HEK293 (cell line): ENCODE measurements around the gene KIAA1671.
"Not testable (repeated sequence)": the region's sequence is repeated elsewhere in the genome, so short reads cannot be mapped to it uniquely, and the experiment has no call there.

Experiments used
- CTCF ChIA-PET: fragments of 350-600 bp; formaldehyde crosslinking; extraction: SDS; loops from one replicate; lab custom pipeline; 2021; ENCODE audit warnings: antibody characterized with exemption; lab: Yijun Ruan, JAX
- POLR2A ChIA-PET: fragments of 300-600 bp; formaldehyde crosslinking; extraction: SDS; loops from one replicate; lab custom pipeline; 2020; ENCODE audit warnings: antibody characterized with exemption, inconsistent platforms; lab: Yijun Ruan, JAX
- H3K27ac ChIP-seq: fragments of 200-500 bp; sonication (Bioruptor generic); 2 replicates; pipeline ENCODE4 v1.5.1; 2014; ENCODE audit warnings: low read depth, low read length, control low read depth, inconsistent platforms; ENCODE audit errors: extremely low read depth
- H3K36me3 ChIP-seq, 2 experiments: fragments of 200-500 bp in 1 of 2; sonication (Bioruptor generic) in 1 of 2; 1 replicate in 1 of 2; 2 replicates in 1 of 2; pipeline ENCODE4 v1.5.1; 2014 to 2017; ENCODE audit warnings: inconsistent platforms in 2 of 2, low read length in 2 of 2; ENCODE audit not compliant: control insufficient read depth in 2 of 2, insufficient read depth in 1 of 2
- H3K4me1 ChIP-seq: fragments of 200-500 bp; sonication (Bioruptor generic); 2 replicates; pipeline ENCODE4 v1.5.1; 2014; ENCODE audit warnings: mild to moderate bottlenecking, low read length, inconsistent platforms; ENCODE audit not compliant: control insufficient read depth, insufficient read depth
- H3K4me3 ChIP-seq: 2 replicates; pipeline ENCODE4 v1.5.1; 2011; ENCODE audit warnings: low read depth, mild to moderate bottlenecking, control low read depth, low read length, moderate library complexity
- H3K9me3 ChIP-seq: fragments of 200-500 bp; sonication (Bioruptor generic); 2 replicates; pipeline ENCODE4 v1.5.1; 2014; ENCODE audit warnings: low read depth, low read length, inconsistent platforms; ENCODE audit not compliant: control insufficient read depth, insufficient read depth
- BCL11B ChIP-seq: fragments of 450-650 bp; formaldehyde crosslinking; IDR thresholded peaks from 2 replicates; pipeline ENCODE4 v1.5.1; 2016; ENCODE audit warnings: low read depth, missing biosample characterization, missing genetic modification characterization
- FEZF1 ChIP-seq: fragments of 450-650 bp; formaldehyde crosslinking; IDR thresholded peaks from 2 replicates; pipeline ENCODE4 v1.5.1; 2016; ENCODE audit warnings: missing biosample characterization, missing genetic modification characterization
- GLI2 ChIP-seq: fragments of 450-650 bp; formaldehyde crosslinking; IDR thresholded peaks from 2 replicates; pipeline ENCODE4; 2017; ENCODE audit warnings: missing biosample characterization, missing genetic modification characterization, low read depth, borderline replicate concordance
- HOXC10 ChIP-seq: sonication (generic); formaldehyde crosslinking; IDR thresholded peaks from 2 replicates; pipeline ENCODE4 v1.8.1; 2023; ENCODE audit warnings: mild to moderate bottlenecking, missing genetic modification reagents
- INSM2 ChIP-seq: fragments of 450-650 bp; formaldehyde crosslinking; IDR thresholded peaks from 2 replicates; pipeline ENCODE4 v1.5.1; 2016; ENCODE audit warnings: missing biosample characterization, missing genetic modification characterization
- SALL2 ChIP-seq: fragments of 450-650 bp; formaldehyde crosslinking; IDR thresholded peaks from 2 replicates; pipeline ENCODE4 v1.5.0; 2017; ENCODE audit warnings: missing biosample characterization, mild to moderate bottlenecking, missing genetic modification characterization, borderline replicate concordance
- SP3 ChIP-seq: fragments of 450-650 bp; formaldehyde crosslinking; IDR thresholded peaks from 2 replicates; pipeline ENCODE4 v1.5.1; 2016; ENCODE audit warnings: missing biosample characterization, missing genetic modification characterization
- YY2 ChIP-seq: fragments of 450-650 bp; formaldehyde crosslinking; IDR thresholded peaks from 2 replicates; pipeline ENCODE4 v1.5.1; 2016; ENCODE audit warnings: missing biosample characterization, missing genetic modification characterization
- ZBTB20 ChIP-seq: fragments of 450-650 bp; formaldehyde crosslinking; IDR thresholded peaks from 2 replicates; pipeline ENCODE4 v1.5.1; 2016; ENCODE audit warnings: missing biosample characterization, missing genetic modification characterization
- ZFP3 ChIP-seq: fragments of 450-650 bp; formaldehyde crosslinking; IDR thresholded peaks from 2 replicates; pipeline ENCODE4 v1.5.1; 2016; ENCODE audit warnings: low read depth, missing biosample characterization, missing genetic modification characterization
- ZNF155 ChIP-seq: fragments of 450-650 bp; formaldehyde crosslinking; IDR thresholded peaks from 2 replicates; pipeline ENCODE4 v1.5.1; 2016; ENCODE audit warnings: missing biosample characterization, missing genetic modification characterization
- ZNF157 ChIP-seq: fragments of 450-650 bp; formaldehyde crosslinking; IDR thresholded peaks from 2 replicates; pipeline ENCODE4 v1.5.1; 2016; ENCODE audit warnings: missing biosample characterization, missing genetic modification characterization
- ZNF169 ChIP-seq: fragments of 450-650 bp; formaldehyde crosslinking; IDR thresholded peaks from 2 replicates; pipeline ENCODE4 v1.5.1; 2016; ENCODE audit warnings: missing biosample characterization, missing genetic modification characterization
- ZNF2 ChIP-seq: fragments of 450-650 bp; formaldehyde crosslinking; IDR thresholded peaks from 2 replicates; pipeline ENCODE4 v1.5.1; 2016; ENCODE audit warnings: missing biosample characterization, missing genetic modification characterization
- ZNF214 ChIP-seq: fragments of 450-650 bp; formaldehyde crosslinking; IDR thresholded peaks from 2 replicates; pipeline ENCODE4 v1.5.1; 2017; ENCODE audit warnings: missing biosample characterization, mild to moderate bottlenecking, missing genetic modification characterization, borderline replicate concordance
- ZNF324 ChIP-seq: fragments of 450-650 bp; formaldehyde crosslinking; IDR thresholded peaks from 2 replicates; pipeline ENCODE4 v1.5.1; 2016; ENCODE audit warnings: missing biosample characterization, missing genetic modification characterization
- ZNF488 ChIP-seq: fragments of 450-650 bp; formaldehyde crosslinking; IDR thresholded peaks from 2 replicates; pipeline ENCODE4 v1.5.1; 2016; ENCODE audit warnings: missing biosample characterization, missing genetic modification characterization
- ZNF555 ChIP-seq: fragments of 450-650 bp; formaldehyde crosslinking; conservative IDR thresholded peaks from 2 replicates; pipeline ENCODE4 v1.5.1; 2017; ENCODE audit warnings: missing biosample characterization, mild to moderate bottlenecking, missing genetic modification characterization, inconsistent platforms
- ZNF621 ChIP-seq: fragments of 450-650 bp; formaldehyde crosslinking; IDR thresholded peaks from 2 replicates; pipeline ENCODE4 v1.5.1; 2017; ENCODE audit warnings: missing biosample characterization, missing genetic modification characterization
- ZNF747 ChIP-seq: fragments of 450-650 bp; formaldehyde crosslinking; IDR thresholded peaks from 2 replicates; pipeline ENCODE4 v1.5.1; 2016; ENCODE audit warnings: missing biosample characterization, missing genetic modification characterization
- ZNF76 ChIP-seq: fragments of 450-650 bp; formaldehyde crosslinking; IDR thresholded peaks from 2 replicates; pipeline ENCODE4; 2016; ENCODE audit warnings: low read depth, missing biosample characterization, missing genetic modification characterization, borderline replicate concordance
- ZNF768 ChIP-seq: fragments of 450-650 bp; formaldehyde crosslinking; IDR thresholded peaks from 2 replicates; pipeline ENCODE4 v1.5.1; 2018; ENCODE audit warnings: missing biosample characterization, mild to moderate bottlenecking, missing genetic modification characterization
- ZNF791 ChIP-seq: fragments of 450-650 bp; formaldehyde crosslinking; IDR thresholded peaks from 2 replicates; pipeline ENCODE4 v1.5.1; 2016; ENCODE audit warnings: missing biosample characterization, missing genetic modification characterization
- ZSCAN16 ChIP-seq: fragments of 450-650 bp; formaldehyde crosslinking; IDR thresholded peaks from 2 replicates; pipeline ENCODE4 v1.5.1; 2016; ENCODE audit warnings: missing biosample characterization, missing genetic modification characterization
- ZSCAN23 ChIP-seq: fragments of 450-650 bp; formaldehyde crosslinking; IDR thresholded peaks from 2 replicates; pipeline ENCODE4 v1.5.1; 2016; ENCODE audit warnings: missing biosample characterization, missing genetic modification characterization

KIAA1671 gene

GRCh38 chr22:25176799-25177198 lies 224.3 kb downstream of the KIAA1671 start:
- Histone ChIP-seq H3K27ac (no peak overlapping the region), H3K36me3 (peaks cover 0 to 68% of the 10 kb centered on the region in 2 experiments; a peak in 2 of 3 replicates)
- TF ChIP-seq ZBTB20 (tag by site-specific recombination) = no peak
- TF ChIP-seq BCL11B (tag by site-specific recombination) = no peak
- TF ChIP-seq ZNF768 (tag by site-specific recombination) = no peak
- TF ChIP-seq INSM2 (tag by site-specific recombination) = no peak
- TF ChIP-seq ZNF555 = no peak
- TF ChIP-seq, all 188 proteins: peak for 0
- Histone ChIP-seq H3K4me3 (no peak overlapping the region), H3K4me1 (no peaks in the 10 kb centered on the region), H3K9me3 (no peaks in the 10 kb centered on the region)
- POLR2A ChIA-PET = no interaction called here
- CTCF ChIA-PET = interaction anchor here (1.0 to 1.2 kb wide), 4 partner anchors 10 to 95 kb away, joined by 3 to 5 read pairs (median 3); no protein-coding TSS in a partner anchor

- Histone ChIP-seq H3K36me3 (peaks cover 0 to 65% of the 10 kb centered on the region in 2 experiments; a peak in 2 of 3 replicates), H3K27ac (no peak overlapping the region), H3K4me3 (no peak overlapping the region), H3K4me1 (no peaks in the 10 kb centered on the region), H3K9me3 (no peaks in the 10 kb centered on the region)
- ChIA-PET POLR2A (no interaction called here), CTCF (interaction anchor here (1.0 to 1.2 kb wide), 3 partner anchors 10 to 96 kb away, joined by 3 to 5 read pairs (median 3); no protein-coding TSS in a partner anchor)
- no peak for TF ChIP-seq ZFP3 (tag by site-specific recombination)
- TF ChIP-seq ZSCAN16 (tag by site-specific recombination) = no peak
- TF ChIP-seq ZNF621 = no peak
- no peak for TF ChIP-seq FEZF1 (tag by site-specific recombination)
- TF ChIP-seq ZNF214 = no peak
- TF ChIP-seq ZNF488 (tag by site-specific recombination) = no peak
- TF ChIP-seq ZNF791 (tag by site-specific recombination) = no peak
- TF ChIP-seq ZNF155 (tag by site-specific recombination) = no peak
- no peak for TF ChIP-seq SP3 (tag by site-specific recombination)
- no peak for TF ChIP-seq ZNF324
- TF ChIP-seq ZNF2 (tag by site-specific recombination) = no peak
- no peak for TF ChIP-seq YY2 (tag by site-specific recombination)
- no peak for TF ChIP-seq GLI2 (tag by site-specific recombination)
- TF ChIP-seq ZNF76 (tag by site-specific recombination) = no peak
- no peak for TF ChIP-seq ZNF747
- no peak for TF ChIP-seq ZNF157 (tag by site-specific recombination)
Observed at GRCh38 chr22:25177226-25177625, 224.7 kb downstream of the KIAA1671 start.

- POLR2A ChIA-PET = no interaction called here
- Histone ChIP-seq H3K4me1 (no peaks in the 10 kb centered on the region), H3K4me3 (no peak overlapping the region)
- TF ChIP-seq ZFP3 (tag by site-specific recombination) = no peak
- TF ChIP-seq HOXC10 (CRISPR knock-in tag) = no peak
- no peak for TF ChIP-seq SALL2 (tag by site-specific recombination)
- TF ChIP-seq ZNF169 (tag by site-specific recombination) = no peak
- no peak for TF ChIP-seq ZSCAN23 (tag by site-specific recombination)
- TF ChIP-seq, all 188 proteins: peak for 0
- CTCF ChIA-PET = no interaction called here
- Histone ChIP-seq H3K36me3 (peaks cover 0 to 63% of the 10 kb centered on the region in 2 experiments; a peak in 2 of 3 replicates), H3K9me3 (no peaks in the 10 kb centered on the region), H3K27ac (no peak overlapping the region)
Observed at GRCh38 chr22:25177895-25178294, 225.4 kb downstream of the KIAA1671 start.

- H3K9me3 ChIP-seq, H3K27ac ChIP-seq, H3K4me1 ChIP-seq, CTCF ChIA-PET, POLR2A ChIA-PET, H3K4me3 ChIP-seq: not testable (repeated sequence)
- H3K36me3 ChIP-seq = peaks cover 0 to 59% of the 10 kb centered on the region in 2 experiments; a peak in 2 of 3 replicates
Observed at GRCh38 chr22:25178348-25178747, 225.8 kb downstream of the KIAA1671 start.
